GM23338 (cell line): Measurements from ENCODE around the gene LSM3. TPM values are rescaled to one million over a fixed set of nuclear protein-coding genes. Genes with fewer than 3 reads are reported as not detected.

Experiments
- ATAC-seq: fragments of 200-7000 bp; cut with Tn5 transposase; 3 replicates; pipeline ENCODE4 v1.9.1; 2020
- DNase-seq: peaks from one replicate; pipeline ENCODE4 v3.0.0-alpha.2; 2015; ENCODE audit warnings: low spot score
- H2AFZ ChIP-seq: fragments of 200-600 bp; sonication (generic); 2 replicates; pipeline ENCODE4 v1.8.0; 2016; ENCODE audit warnings: antibody characterized with exemption, mild to moderate bottlenecking, moderate library complexity
- H3F3A ChIP-seq: fragments of 200-600 bp; sonication (generic); replicated peaks from 2 replicates; pipeline ENCODE4 v1.8.0; 2017; ENCODE audit warnings: antibody characterized with exemption, mixed run types, low read depth
- H3K27ac ChIP-seq: fragments of 200-600 bp; sonication (generic); 2 replicates; pipeline ENCODE4 v1.6.1; 2016; ENCODE audit warnings: low read depth
- H3K27me3 ChIP-seq: fragments of 200-600 bp; sonication (generic); 2 replicates; pipeline ENCODE4 v1.8.0; 2016; ENCODE audit warnings: mild to moderate bottlenecking, mixed run types, moderate library complexity; ENCODE audit not compliant: insufficient read depth
- H3K36me3 ChIP-seq: fragments of 200-600 bp; sonication (generic); 2 replicates; pipeline ENCODE4 v1.8.0; 2016; ENCODE audit warnings: mild to moderate bottlenecking; ENCODE audit not compliant: insufficient read depth
- H3K4me1 ChIP-seq: fragments of 200-600 bp; sonication (generic); 2 replicates; pipeline ENCODE4 v1.8.0; 2016; ENCODE audit warnings: mild to moderate bottlenecking, moderate library complexity; ENCODE audit not compliant: insufficient read depth
- H3K4me2 ChIP-seq: fragments of 200-600 bp; sonication (generic); 2 replicates; pipeline ENCODE4 v1.7.1; 2017; ENCODE audit warnings: mixed run types
- H3K4me3 ChIP-seq: fragments of 200-600 bp; sonication (generic); 2 replicates; pipeline ENCODE4 v1.6.1; 2016; ENCODE audit warnings: mixed run types
- H3K79me2 ChIP-seq: fragments of 200-600 bp; sonication (generic); replicated peaks from 2 replicates; pipeline ENCODE4 v1.8.0; 2017; ENCODE audit warnings: mild to moderate bottlenecking; ENCODE audit not compliant: insufficient read depth
- H3K9me2 ChIP-seq: fragments of 200-600 bp; sonication (generic); 2 replicates; pipeline ENCODE4 v1.8.0; 2017; ENCODE audit not compliant: insufficient read depth
- H4K20me1 ChIP-seq: fragments of 200-600 bp; sonication (generic); replicated peaks from 2 replicates; pipeline ENCODE4 v1.8.0; 2017; ENCODE audit warnings: mild to moderate bottlenecking; ENCODE audit not compliant: insufficient read depth
- H3K27ac Mint-ChIP-seq: 2 replicates; pipeline ENCODE4 v1.8.0; 2020; ENCODE audit warnings: inconsistent platforms, mild to moderate bottlenecking, moderate library complexity, mixed read lengths
- H3K27me3 Mint-ChIP-seq: 3 replicates; pipeline ENCODE4 v1.8.0; 2022; ENCODE audit warnings: low read depth, mild to moderate bottlenecking, moderate library complexity, mixed read lengths, inconsistent platforms; ENCODE audit not compliant: insufficient read depth, poor library complexity
- H3K36me3 Mint-ChIP-seq: 3 replicates; pipeline ENCODE4 v1.8.0; 2021; ENCODE audit warnings: low read depth, mild to moderate bottlenecking, inconsistent platforms, moderate library complexity, mixed read lengths
- H3K4me1 Mint-ChIP-seq: 3 replicates; pipeline ENCODE4 v1.8.0; 2020; ENCODE audit warnings: mild to moderate bottlenecking, inconsistent platforms, mixed read lengths
- H3K4me3 Mint-ChIP-seq: 3 replicates; pipeline ENCODE4 v1.8.0; 2021; ENCODE audit warnings: moderate library complexity, mild to moderate bottlenecking, inconsistent platforms, mixed read lengths
- H3K9me3 Mint-ChIP-seq: 3 replicates; pipeline ENCODE4 v1.8.0; 2020; ENCODE audit warnings: moderate library complexity, mild to moderate bottlenecking, inconsistent platforms, mixed read lengths
- CREB1 ChIP-seq: fragments of 250-450 bp; sonication (Bioruptor Pico); IDR thresholded peaks from 2 replicates; pipeline ENCODE4 v1.5.0; 2020; ENCODE audit warnings: low read depth, mild to moderate bottlenecking, moderate library complexity
- ETS1 ChIP-seq: IDR thresholded peaks from 2 replicates; pipeline ENCODE4 v1.6.1; 2016; ENCODE audit warnings: antibody characterized with exemption
- EZH2 ChIP-seq: fragments of 200-600 bp; sonication (generic); IDR thresholded peaks from one replicate; pipeline ENCODE4 v1.8.0; 2017; ENCODE audit warnings: antibody characterized with exemption, mild to moderate bottlenecking, low read depth; ENCODE audit not compliant: unreplicated experiment
- JUNB ChIP-seq: IDR thresholded peaks from one replicate; pipeline ENCODE4 v1.6.1; 2016; ENCODE audit warnings: antibody characterized with exemption; ENCODE audit not compliant: unreplicated experiment
- NANOG ChIP-seq: IDR thresholded peaks from 2 replicates; pipeline ENCODE4 v1.6.1; 2016; ENCODE audit warnings: antibody characterized with exemption, borderline replicate concordance
- POLR2AphosphoS5 ChIP-seq: IDR thresholded peaks from 2 replicates; pipeline ENCODE4 v1.6.1; 2016; ENCODE audit warnings: antibody characterized with exemption, low read depth
- REST ChIP-seq: IDR thresholded peaks from one replicate; pipeline ENCODE4 v1.6.1; 2018; ENCODE audit warnings: antibody characterized with exemption; ENCODE audit not compliant: unreplicated experiment
- ZNF114 ChIP-seq: fragments of 250-450 bp; sonication (Bioruptor Pico); IDR thresholded peaks from 2 replicates; pipeline ENCODE4 v1.5.0; 2020; ENCODE audit warnings: mild to moderate bottlenecking, moderate library complexity
- ZNF331 ChIP-seq: fragments of 250-450 bp; sonication (Bioruptor Pico); IDR thresholded peaks from 2 replicates; pipeline ENCODE4 v1.5.0; 2020; ENCODE audit warnings: low read depth, mild to moderate bottlenecking, moderate library complexity
- polyA plus RNA-seq: library from polyadenylated mRNA; unstranded; fragments of >200 nt; fragmentation: Nextera tagmentation; extraction: Ambion mirVana; gene quantifications from 2 replicates; pipeline ENCODE4 v1.2.1, GENCODE V29; 2016
- total RNA-seq: library from RNA; depleted of rRNA; stranded (reverse); fragments of >200 nt; shearing (Covaris generic); gene quantifications from 2 replicates; pipeline ENCODE4 v1.2.3, GENCODE V29; 2014
- TF ChIP-seq, protein P1 (sequence below), 2 experiments: fragments of 200-600 bp in 1 of 2; sonication (generic) in 1 of 2; conservative IDR thresholded peaks; 2 replicates each; pipeline versions ENCODE4 v1.5.1 to v1.6.1; 2016 to 2017; ENCODE audit warnings: antibody characterized with exemption in 2 of 2, low read depth in 2 of 2, mild to moderate bottlenecking in 2 of 2, moderate library complexity in 1 of 2

Gene LSM3
- total and polyA plus RNA-seq, 2 experiments from 2014 or later: 20.1 to 71.5 TPM

- no peaks in the 10 kb centered on the region for H3K9me3 Mint-ChIP-seq
- peak overlapping the region; percentile 86; the same call in 1 of the 2 replicates for H3K27ac Mint-ChIP-seq
These were observed 31.6 kb upstream of the LSM3 start for GRCh38 chr3:14147066-14147435.

More at GRCh38 chr3:14147066-14147435, 31.6 kb upstream of the LSM3 start:
- Histone ChIP-seq H2AFZ (no peak overlapping the region), H3K27me3 (no peaks in the 10 kb centered on the region), H3K4me3 (no peak overlapping the region), H4K20me1 (peaks cover 4% of the 10 kb centered on the region), H3K36me3 (no peaks in the 10 kb centered on the region; the same call in 1 of the 2 replicates), H3K9me2 (no peaks in the 10 kb centered on the region), H3K79me2 (no peaks in the 10 kb centered on the region), H3K4me2 (no peak overlapping the region), H3K4me1 (peaks cover 12% of the 10 kb centered on the region), H3F3A (no peaks in the 10 kb centered on the region), H3K27ac (peak overlapping the region; percentile 83; the same call in 1 of the 2 replicates)
- TF ChIP-seq NANOG: no peak
- TF ChIP-seq JUNB: no peak
- TF ChIP-seq ETS1: no peak
- TF ChIP-seq REST: no peak
- TF ChIP-seq, protein P1, sequence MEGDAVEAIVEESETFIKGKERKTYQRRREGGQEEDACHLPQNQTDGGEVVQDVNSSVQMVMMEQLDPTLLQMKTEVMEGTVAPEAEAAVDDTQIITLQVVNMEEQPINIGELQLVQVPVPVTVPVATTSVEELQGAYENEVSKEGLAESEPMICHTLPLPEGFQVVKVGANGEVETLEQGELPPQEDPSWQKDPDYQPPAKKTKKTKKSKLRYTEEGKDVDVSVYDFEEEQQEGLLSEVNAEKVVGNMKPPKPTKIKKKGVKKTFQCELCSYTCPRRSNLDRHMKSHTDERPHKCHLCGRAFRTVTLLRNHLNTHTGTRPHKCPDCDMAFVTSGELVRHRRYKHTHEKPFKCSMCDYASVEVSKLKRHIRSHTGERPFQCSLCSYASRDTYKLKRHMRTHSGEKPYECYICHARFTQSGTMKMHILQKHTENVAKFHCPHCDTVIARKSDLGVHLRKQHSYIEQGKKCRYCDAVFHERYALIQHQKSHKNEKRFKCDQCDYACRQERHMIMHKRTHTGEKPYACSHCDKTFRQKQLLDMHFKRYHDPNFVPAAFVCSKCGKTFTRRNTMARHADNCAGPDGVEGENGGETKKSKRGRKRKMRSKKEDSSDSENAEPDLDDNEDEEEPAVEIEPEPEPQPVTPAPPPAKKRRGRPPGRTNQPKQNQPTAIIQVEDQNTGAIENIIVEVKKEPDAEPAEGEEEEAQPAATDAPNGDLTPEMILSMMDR (conservative IDR thresholded peaks at IDR 0.05; ENCODE audit: low read depth in 2 of 2): no peak
- no peak for TF ChIP-seq POLR2AphosphoS5
- TF ChIP-seq EZH2: no peak
- TF ChIP-seq CREB1 (CRISPR knock-in tag): no peak
- TF ChIP-seq ZNF331 (CRISPR knock-in tag): no peak
- no peak for TF ChIP-seq ZNF114 (CRISPR knock-in tag)
- peaks cover 14% of the 10 kb centered on the region for H3K27me3 Mint-ChIP-seq
- H3K36me3 Mint-ChIP-seq: peaks cover 37% of the 10 kb centered on the region
- no peak for DNase-seq
- ATAC-seq: no peak
- peaks cover 31% of the 10 kb centered on the region for H3K4me1 Mint-ChIP-seq
- no peak overlapping the region for H3K4me3 Mint-ChIP-seq
